SK-N-SH treated with all-trans-retinoic acid at 6 μM for 48 hours (cell line): Measurements from ENCODE around the gene MLIP.

Source experiments
- ARNTL ChIP-seq: fragments of 450-650 bp; formaldehyde crosslinking; IDR thresholded peaks from 2 replicates; pipeline ENCODE4 v1.5.0; 2020; ENCODE audit warnings: low read depth, mild to moderate bottlenecking, moderate library complexity, borderline replicate concordance
- BACH2 ChIP-seq: fragments of 250-450 bp; sonication (Bioruptor Pico); IDR thresholded peaks from 2 replicates; pipeline ENCODE4 v1.9.0; 2021; ENCODE audit warnings: mild to moderate bottlenecking, borderline replicate concordance
- GLIS3 ChIP-seq: fragments of 250-450 bp; sonication (Bioruptor Pico); IDR thresholded peaks from 2 replicates; pipeline ENCODE4 v1.5.0; 2020; ENCODE audit warnings: mild to moderate bottlenecking, moderate library complexity
- ISL1 ChIP-seq: fragments of 250-450 bp; sonication (Bioruptor Pico); IDR thresholded peaks from 2 replicates; pipeline ENCODE4 v2.1.2; 2022; ENCODE audit warnings: mild to moderate bottlenecking, moderate library complexity
- OSR1 ChIP-seq: fragments of 250-450 bp; sonication (Bioruptor Pico); IDR thresholded peaks from 2 replicates; pipeline ENCODE4 v1.8.0; 2022; ENCODE audit warnings: moderate library complexity, mild to moderate bottlenecking, inconsistent platforms
- PPARA ChIP-seq: fragments of 250-450 bp; sonication (Bioruptor Pico); IDR thresholded peaks from 2 replicates; pipeline ENCODE4 v1.5.0; 2020; ENCODE audit warnings: mild to moderate bottlenecking, borderline replicate concordance
- SNAI2 ChIP-seq: fragments of 250-450 bp; sonication (Bioruptor Pico); IDR thresholded peaks from 2 replicates; pipeline ENCODE4 v1.5.0; 2020; ENCODE audit warnings: mild to moderate bottlenecking, moderate library complexity
- TCF4 ChIP-seq: fragments of 250-450 bp; sonication (Bioruptor Pico); IDR thresholded peaks from 2 replicates; pipeline ENCODE4 v1.8.0; 2021; ENCODE audit warnings: mild to moderate bottlenecking, moderate library complexity, borderline replicate concordance
- ZC3H10 ChIP-seq: fragments of 250-450 bp; sonication (Bioruptor Pico); IDR thresholded peaks from 2 replicates; pipeline ENCODE4 v1.5.1; 2021; ENCODE audit warnings: mild to moderate bottlenecking, moderate library complexity
- ZFP3 ChIP-seq: fragments of 250-450 bp; sonication (Bioruptor Pico); IDR thresholded peaks from 2 replicates; pipeline ENCODE4 v1.5.0; 2020; ENCODE audit warnings: mild to moderate bottlenecking, moderate library complexity
- ZFP30 ChIP-seq: fragments of 450-650 bp; formaldehyde crosslinking; IDR thresholded peaks from 2 replicates; pipeline ENCODE4 v1.5.0; 2022; ENCODE audit warnings: mild to moderate bottlenecking, moderate library complexity
- ZNF8 ChIP-seq: fragments of 450-650 bp; formaldehyde crosslinking; IDR thresholded peaks from 2 replicates; pipeline ENCODE4 v1.5.0; 2020; ENCODE audit warnings: mild to moderate bottlenecking, moderate library complexity
- TF ChIP-seq, protein P1 (sequence below): fragments of 250-450 bp; sonication (Bioruptor Pico); IDR thresholded peaks from 2 replicates; pipeline ENCODE4 v1.5.0; 2020; ENCODE audit warnings: mild to moderate bottlenecking, moderate library complexity
- TF ChIP-seq, protein P2 (sequence below): fragments of 250-450 bp; sonication (Bioruptor Pico); IDR thresholded peaks from 2 replicates; pipeline ENCODE4 v1.5.1; 2020; ENCODE audit warnings: low read depth, mild to moderate bottlenecking, moderate library complexity

DNA sequence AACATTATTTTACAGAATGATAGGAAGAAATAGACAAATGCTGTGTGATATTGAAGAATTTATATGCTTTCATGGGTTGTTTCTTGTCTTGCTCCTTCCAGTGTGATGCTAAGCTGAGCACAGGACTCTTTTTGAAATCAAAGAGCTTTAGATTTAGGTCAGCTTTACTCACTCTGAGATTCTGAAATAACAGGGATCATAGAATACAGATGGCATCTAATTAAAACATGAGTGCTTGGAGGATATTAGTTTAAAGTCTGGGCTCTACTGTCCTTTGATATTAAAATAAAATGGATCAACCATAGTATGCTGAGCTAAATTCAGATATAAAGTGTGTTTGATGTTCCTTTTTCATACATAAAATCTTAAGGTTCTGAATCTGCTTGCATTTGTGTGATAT lies 29.6 kb downstream of the MLIP start:
- TF ChIP-seq ZFP30 (CRISPR knock-in tag) (no peak), ZNF8 (CRISPR knock-in tag) (no peak), ZC3H10 (CRISPR knock-in tag) (no peak), TCF4 (CRISPR knock-in tag) (no peak), BACH2 (CRISPR knock-in tag) (no peak), ZFP3 (CRISPR knock-in tag) (no peak), ARNTL (CRISPR knock-in tag) (no peak), OSR1 (CRISPR knock-in tag) (no peak), GLIS3 (CRISPR knock-in tag) (no peak), ISL1 (CRISPR knock-in tag) (no peak), PPARA (CRISPR knock-in tag) (no peak), SNAI2 (CRISPR knock-in tag) (no peak)
- TF ChIP-seq, protein P1, sequence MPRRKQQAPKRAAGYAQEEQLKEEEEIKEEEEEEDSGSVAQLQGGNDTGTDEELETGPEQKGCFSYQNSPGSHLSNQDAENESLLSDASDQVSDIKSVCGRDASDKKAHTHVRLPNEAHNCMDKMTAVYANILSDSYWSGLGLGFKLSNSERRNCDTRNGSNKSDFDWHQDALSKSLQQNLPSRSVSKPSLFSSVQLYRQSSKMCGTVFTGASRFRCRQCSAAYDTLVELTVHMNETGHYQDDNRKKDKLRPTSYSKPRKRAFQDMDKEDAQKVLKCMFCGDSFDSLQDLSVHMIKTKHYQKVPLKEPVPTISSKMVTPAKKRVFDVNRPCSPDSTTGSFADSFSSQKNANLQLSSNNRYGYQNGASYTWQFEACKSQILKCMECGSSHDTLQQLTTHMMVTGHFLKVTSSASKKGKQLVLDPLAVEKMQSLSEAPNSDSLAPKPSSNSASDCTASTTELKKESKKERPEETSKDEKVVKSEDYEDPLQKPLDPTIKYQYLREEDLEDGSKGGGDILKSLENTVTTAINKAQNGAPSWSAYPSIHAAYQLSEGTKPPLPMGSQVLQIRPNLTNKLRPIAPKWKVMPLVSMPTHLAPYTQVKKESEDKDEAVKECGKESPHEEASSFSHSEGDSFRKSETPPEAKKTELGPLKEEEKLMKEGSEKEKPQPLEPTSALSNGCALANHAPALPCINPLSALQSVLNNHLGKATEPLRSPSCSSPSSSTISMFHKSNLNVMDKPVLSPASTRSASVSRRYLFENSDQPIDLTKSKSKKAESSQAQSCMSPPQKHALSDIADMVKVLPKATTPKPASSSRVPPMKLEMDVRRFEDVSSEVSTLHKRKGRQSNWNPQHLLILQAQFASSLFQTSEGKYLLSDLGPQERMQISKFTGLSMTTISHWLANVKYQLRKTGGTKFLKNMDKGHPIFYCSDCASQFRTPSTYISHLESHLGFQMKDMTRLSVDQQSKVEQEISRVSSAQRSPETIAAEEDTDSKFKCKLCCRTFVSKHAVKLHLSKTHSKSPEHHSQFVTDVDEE = no peak
- TF ChIP-seq, protein P2, sequence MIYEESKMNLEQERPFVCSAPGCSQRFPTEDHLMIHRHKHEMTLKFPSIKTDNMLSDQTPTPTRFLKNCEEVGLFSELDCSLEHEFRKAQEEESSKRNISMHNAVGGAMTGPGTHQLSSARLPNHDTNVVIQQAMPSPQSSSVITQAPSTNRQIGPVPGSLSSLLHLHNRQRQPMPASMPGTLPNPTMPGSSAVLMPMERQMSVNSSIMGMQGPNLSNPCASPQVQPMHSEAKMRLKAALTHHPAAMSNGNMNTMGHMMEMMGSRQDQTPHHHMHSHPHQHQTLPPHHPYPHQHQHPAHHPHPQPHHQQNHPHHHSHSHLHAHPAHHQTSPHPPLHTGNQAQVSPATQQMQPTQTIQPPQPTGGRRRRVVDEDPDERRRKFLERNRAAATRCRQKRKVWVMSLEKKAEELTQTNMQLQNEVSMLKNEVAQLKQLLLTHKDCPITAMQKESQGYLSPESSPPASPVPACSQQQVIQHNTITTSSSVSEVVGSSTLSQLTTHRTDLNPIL (CRISPR knock-in tag) = no peak
